CD8-positive, alpha-beta memory T cell (primary cell): Measurements from ENCODE around the gene AGBL4. TPM values are rescaled to one million over a fixed set of nuclear protein-coding genes. Genes with fewer than 3 reads are reported as not detected.
"Not testable (repeated sequence)": the region's sequence is repeated elsewhere in the genome, so short reads cannot be mapped to it uniquely, and the experiment has no call there.

ENCODE experiments used
- CTCF ChIA-PET: fragments of 350-600 bp; sonication (Branson Sonifier 250); formaldehyde crosslinking; loops from one replicate; lab custom pipeline; 2021; ENCODE audit warnings: antibody characterized with exemption; lab: Charles Lee
- POLR2A ChIA-PET: fragments of 350-600 bp; sonication (Branson Sonifier 250); formaldehyde crosslinking; loops from one replicate; lab custom pipeline; 2021; ENCODE audit warnings: antibody characterized with exemption; lab: Charles Lee
- DNase-seq, 5 donors: peaks; one replicate each; pipeline versions ENCODE4 v3.0.0 to v3.0.0-alpha.2; 2020 to 2022; ENCODE audit warnings: mixed read lengths in 1 of 5
- H3K27ac ChIP-seq: one replicate; pipeline ENCODE4 v1.7.0; 2013; ENCODE audit warnings: low read depth, mild to moderate bottlenecking, low read length, moderate library complexity
- H3K27me3 ChIP-seq: 2 replicates; pipeline ENCODE4 v1.7.0; 2013; ENCODE audit warnings: low read length, mild to moderate bottlenecking; ENCODE audit not compliant: insufficient read depth, poor library complexity, severe bottlenecking
- H3K36me3 ChIP-seq: 2 replicates; pipeline ENCODE4 v1.7.0; 2013; ENCODE audit warnings: mild to moderate bottlenecking, low read length, moderate library complexity; ENCODE audit not compliant: insufficient read depth
- H3K4me1 ChIP-seq: 2 replicates; pipeline ENCODE4 v1.7.0; 2013; ENCODE audit warnings: mild to moderate bottlenecking, low read length, moderate library complexity; ENCODE audit not compliant: insufficient read depth
- H3K4me3 ChIP-seq: 2 replicates; pipeline ENCODE4 v1.7.0; 2013; ENCODE audit warnings: mild to moderate bottlenecking, low read length
- H3K9me3 ChIP-seq: 2 replicates; pipeline ENCODE4 v1.7.0; 2013; ENCODE audit warnings: mild to moderate bottlenecking, low read length
- H3K27ac Mint-ChIP-seq, 8 donors: one replicate each; pipeline ENCODE4 v1.8.0; 2020 to 2021; ENCODE audit warnings: mixed read lengths in 8 of 8, mild to moderate bottlenecking in 6 of 8, inconsistent platforms in 3 of 8, moderate library complexity in 3 of 8
- H3K27me3 Mint-ChIP-seq, 2 donors: one replicate each; pipeline ENCODE4 v1.8.0; 2020 to 2021; ENCODE audit warnings: mixed read lengths in 2 of 2, mild to moderate bottlenecking in 1 of 2, moderate library complexity in 1 of 2
- H3K36me3 Mint-ChIP-seq, 3 donors: one replicate each; pipeline ENCODE4 v1.8.0; 2020 to 2021; ENCODE audit warnings: mixed read lengths in 3 of 3, inconsistent platforms in 1 of 3, mild to moderate bottlenecking in 1 of 3
- H3K4me1 Mint-ChIP-seq, 3 donors: one replicate each; pipeline ENCODE4 v1.8.0; 2020 to 2021; ENCODE audit warnings: mixed read lengths in 3 of 3, inconsistent platforms in 1 of 3, mild to moderate bottlenecking in 1 of 3
- H3K4me3 Mint-ChIP-seq, 7 donors: one replicate each; pipeline ENCODE4 v1.8.0; 2020 to 2021; ENCODE audit warnings: mixed read lengths in 7 of 7, mild to moderate bottlenecking in 6 of 7, moderate library complexity in 4 of 7, inconsistent platforms in 2 of 7
- H3K9me3 Mint-ChIP-seq, 5 donors: one replicate each; pipeline ENCODE4 v1.8.0; 2020 to 2022; ENCODE audit warnings: mixed read lengths in 5 of 5, mild to moderate bottlenecking in 3 of 5, moderate library complexity in 2 of 5, inconsistent platforms in 1 of 5
- polyA plus RNA-seq: library from polyadenylated mRNA; unstranded; fragments of 300-500 nt; fragmentation: Illumina TruSeq; gene quantifications from one replicate; pipeline ENCODE4 v1.2.3, GENCODE V29; 2021
- total RNA-seq, 2 experiments: library from RNA; stranded (reverse); gene quantifications; one replicate each; pipeline ENCODE4 v1.2.3, GENCODE V29; 2021

Gene AGBL4
- total and polyA plus RNA-seq, 3 experiments from 2014 or later = 0.22 TPM; not detected in 2

DNA sequence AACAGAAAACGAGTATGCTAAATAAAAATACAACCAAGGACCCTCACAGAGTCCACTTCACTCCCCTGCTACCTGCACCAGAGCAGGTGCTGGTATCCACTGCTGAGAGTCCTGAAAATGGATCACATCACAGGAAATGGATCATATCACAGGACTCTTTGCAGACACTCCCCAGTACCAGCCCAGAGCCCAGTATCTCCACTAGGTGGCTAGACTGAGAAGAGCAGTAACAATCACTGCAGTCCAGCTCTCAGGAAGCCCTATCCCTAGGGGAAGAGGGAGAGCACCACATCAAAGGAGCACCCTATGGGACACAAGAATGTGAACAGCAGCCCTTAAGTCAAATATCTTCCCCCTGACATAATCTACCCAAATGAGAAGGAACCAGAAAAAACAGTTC, 28.0 kb downstream of the AGBL4 start:
- no peak overlapping the region for H3K4me3 ChIP-seq
- no peaks in the 10 kb centered on the region for H3K36me3 ChIP-seq
- Mint-ChIP-seq H3K9me3 (peaks cover 11 to 24% (median 21%) of the 10 kb centered on the region in 5 donors), H3K27me3 (peaks cover 4 to 14% of the 10 kb centered on the region in 2 donors), H3K4me1 (no peaks in the 10 kb centered on the region), H3K36me3 (no peaks in the 10 kb centered on the region), H3K4me3 (no peak overlapping the region), H3K27ac (no peak overlapping the region)
- peaks cover 5% of the 10 kb centered on the region for H3K9me3 ChIP-seq
- no peaks in the 10 kb centered on the region for H3K4me1 ChIP-seq
- H3K27me3 ChIP-seq = no peaks in the 10 kb centered on the region
- ChIA-PET CTCF (no interaction called here), POLR2A (no interaction called here)
- no peak for DNase-seq
- no peak overlapping the region for H3K27ac ChIP-seq

DNA sequence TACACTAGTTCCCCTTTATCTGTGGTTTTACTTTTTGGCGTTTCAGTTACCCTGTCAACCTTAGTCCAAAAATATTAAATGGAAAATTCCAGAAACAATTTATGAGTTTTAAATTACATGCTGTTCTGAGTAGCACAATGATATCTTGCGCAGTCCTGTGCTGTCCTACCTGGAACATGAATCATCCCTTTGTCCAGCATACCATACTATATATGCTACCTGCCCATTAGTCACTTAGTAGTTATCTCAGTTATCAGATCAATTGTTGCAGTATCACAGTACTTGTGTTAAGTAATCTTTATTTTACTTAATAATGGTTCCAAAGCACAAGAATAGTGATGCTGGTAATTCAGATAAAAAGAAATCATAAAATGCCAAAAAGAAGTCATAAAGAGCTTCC, 52.7 kb downstream of the AGBL4 start:
- H3K4me3 Mint-ChIP-seq = no peak overlapping the region
- no peak for DNase-seq

DNA sequence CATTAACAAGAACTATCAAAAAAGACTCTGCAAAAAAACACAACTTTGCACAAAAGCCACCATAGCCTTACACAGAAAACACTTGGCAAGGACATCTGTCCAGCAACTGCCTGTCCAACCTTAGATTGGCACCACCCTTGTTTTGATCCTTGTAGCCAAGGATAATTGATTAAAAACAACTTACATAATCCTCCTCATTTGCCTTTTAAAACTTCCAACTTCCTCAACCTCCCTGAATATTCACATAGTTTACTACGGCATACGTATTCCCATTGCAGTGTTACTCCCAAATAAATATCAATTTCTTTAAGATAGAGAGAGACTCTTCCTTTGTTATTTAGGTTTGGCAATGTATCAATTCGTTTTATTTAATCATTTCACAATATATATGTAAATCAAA, 72.4 kb downstream of the AGBL4 start:
- H3K27me3 Mint-ChIP-seq = no peaks in the 10 kb centered on the region
- no peaks in the 10 kb centered on the region for H3K4me1 Mint-ChIP-seq
- H3K9me3 Mint-ChIP-seq = peaks cover 0 to 3% (median 0%) of the 10 kb centered on the region in 5 donors
- no peaks in the 10 kb centered on the region for H3K36me3 ChIP-seq
- no peak overlapping the region for H3K4me3 ChIP-seq
- no peaks in the 10 kb centered on the region for H3K36me3 Mint-ChIP-seq
- H3K4me1 ChIP-seq = no peaks in the 10 kb centered on the region
- no peaks in the 10 kb centered on the region for H3K9me3 ChIP-seq
- ChIA-PET CTCF (no interaction called here), POLR2A (no interaction called here)
- no peak overlapping the region for H3K4me3 Mint-ChIP-seq
- H3K27ac ChIP-seq = no peak overlapping the region
- no peaks in the 10 kb centered on the region for H3K27me3 ChIP-seq
- H3K27ac Mint-ChIP-seq = no peak overlapping the region
- no peak for DNase-seq

More for the DNA sequence above, 52.7 kb downstream of the AGBL4 start:
- ChIA-PET POLR2A (no interaction called here), CTCF (interaction anchor here (1.3 kb wide), 1 partner anchor 11 kb away, joined by 3 read pairs; no protein-coding TSS in a partner anchor)
- Histone ChIP-seq H3K27me3 (no peaks in the 10 kb centered on the region), H3K36me3 (no peaks in the 10 kb centered on the region), H3K27ac (no peak overlapping the region), H3K4me1 (no peaks in the 10 kb centered on the region), H3K4me3 (no peak overlapping the region), H3K9me3 (no peaks in the 10 kb centered on the region)
- Mint-ChIP-seq H3K36me3 (no peaks in the 10 kb centered on the region), H3K9me3 (peaks cover 0 to 6% (median 0%) of the 10 kb centered on the region in 5 donors), H3K27me3 (no peaks in the 10 kb centered on the region), H3K4me1 (no peaks in the 10 kb centered on the region), H3K27ac (no peak overlapping the region)

DNA sequence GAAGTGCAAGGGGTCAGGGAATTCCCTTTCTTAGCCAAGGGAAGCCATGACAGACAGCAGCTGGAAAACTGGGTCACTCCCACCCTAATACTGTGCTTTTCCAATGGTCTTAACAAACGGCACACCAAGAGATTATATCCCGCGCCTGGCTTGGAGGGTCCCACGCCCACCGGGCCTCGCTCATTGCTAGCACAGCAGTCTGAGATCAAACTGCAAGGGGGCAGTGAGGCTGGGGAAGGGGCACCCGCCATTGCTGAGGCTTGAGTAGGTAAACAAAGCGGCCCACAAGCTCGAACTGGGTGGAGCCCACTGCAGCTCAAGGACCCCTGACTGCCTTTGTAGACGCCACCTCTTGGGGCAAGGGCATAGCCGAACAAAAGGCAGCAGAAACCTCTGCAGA, 108.5 kb downstream of the AGBL4 start:
- H3K9me3 Mint-ChIP-seq = peaks cover 0 to 14% (median 6%) of the 10 kb centered on the region in 5 donors
- H3K9me3 ChIP-seq, H3K27ac Mint-ChIP-seq, H3K4me3 ChIP-seq, H3K27ac ChIP-seq, H3K4me1 ChIP-seq, H3K36me3 Mint-ChIP-seq, DNase-seq, H3K27me3 ChIP-seq, CTCF ChIA-PET, H3K27me3 Mint-ChIP-seq, H3K4me1 Mint-ChIP-seq, POLR2A ChIA-PET, H3K4me3 Mint-ChIP-seq, H3K36me3 ChIP-seq: not testable (repeated sequence)

DNA sequence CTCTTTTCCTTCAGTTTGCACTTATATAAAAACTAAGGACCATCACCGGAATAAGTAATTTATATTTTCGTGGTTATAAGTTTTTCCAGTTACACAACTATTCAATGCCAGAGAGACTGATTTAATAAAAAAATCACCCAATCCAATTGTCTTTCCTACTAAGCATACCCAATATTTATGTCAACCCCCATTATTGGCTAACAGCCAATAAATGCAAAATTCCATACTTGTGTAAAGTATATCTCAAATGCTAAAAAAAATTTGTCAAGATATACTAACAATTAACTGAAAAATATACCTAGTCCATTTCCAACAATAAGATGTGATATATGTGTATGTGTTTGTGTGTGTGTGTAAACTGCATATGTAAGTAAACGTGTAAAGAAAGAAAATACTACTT, 117.4 kb downstream of the AGBL4 start:
- no peaks in the 10 kb centered on the region for H3K4me1 ChIP-seq
- H3K36me3 Mint-ChIP-seq = no peaks in the 10 kb centered on the region
- H3K4me1 Mint-ChIP-seq = no peaks in the 10 kb centered on the region
- H3K36me3 ChIP-seq = no peaks in the 10 kb centered on the region
- no peak overlapping the region for H3K27ac Mint-ChIP-seq
- CTCF ChIA-PET = no interaction called here
- H3K4me3 ChIP-seq = no peak overlapping the region
- POLR2A ChIA-PET = no interaction called here
- no peak for DNase-seq
- no peaks in the 10 kb centered on the region for H3K27me3 Mint-ChIP-seq
- H3K27me3 ChIP-seq = no peaks in the 10 kb centered on the region
- H3K4me3 Mint-ChIP-seq = no peak overlapping the region
- no peak overlapping the region for H3K27ac ChIP-seq
- no peaks in the 10 kb centered on the region for H3K9me3 Mint-ChIP-seq
- no peaks in the 10 kb centered on the region for H3K9me3 ChIP-seq

DNA sequence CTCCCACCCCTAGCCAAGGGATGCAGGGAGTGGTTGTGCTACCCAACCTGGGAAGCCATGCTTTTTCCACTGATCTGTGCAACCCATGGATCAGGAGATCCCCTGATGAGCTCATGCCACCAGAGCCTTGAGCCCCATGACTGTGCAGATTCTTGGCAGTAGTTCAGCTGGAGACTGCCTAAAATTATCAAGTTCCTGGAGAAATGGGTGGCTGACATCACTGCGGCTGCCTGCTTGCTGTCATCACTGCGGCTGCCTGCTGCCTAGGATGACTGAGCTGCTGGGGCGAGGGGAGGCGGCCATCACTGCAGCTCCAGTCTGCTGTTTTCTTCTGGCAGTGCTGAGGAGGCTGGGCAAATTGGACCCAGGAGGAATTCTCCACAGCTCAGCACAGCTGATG, 159.2 kb downstream of the AGBL4 start:
- Mint-ChIP-seq H3K27me3 (no peaks in the 10 kb centered on the region), H3K27ac (no peak overlapping the region), H3K9me3 (peaks cover 2 to 9% (median 6%) of the 10 kb centered on the region in 5 donors), H3K4me3 (no peak overlapping the region), H3K36me3 (no peaks in the 10 kb centered on the region), H3K4me1 (no peaks in the 10 kb centered on the region)
- Histone ChIP-seq H3K4me1 (no peaks in the 10 kb centered on the region), H3K36me3 (no peaks in the 10 kb centered on the region), H3K27ac (no peak overlapping the region), H3K27me3 (no peaks in the 10 kb centered on the region), H3K4me3 (no peak overlapping the region), H3K9me3 (no peaks in the 10 kb centered on the region)
- ChIA-PET CTCF (no interaction called here), POLR2A (no interaction called here)
- no peak for DNase-seq

DNA sequence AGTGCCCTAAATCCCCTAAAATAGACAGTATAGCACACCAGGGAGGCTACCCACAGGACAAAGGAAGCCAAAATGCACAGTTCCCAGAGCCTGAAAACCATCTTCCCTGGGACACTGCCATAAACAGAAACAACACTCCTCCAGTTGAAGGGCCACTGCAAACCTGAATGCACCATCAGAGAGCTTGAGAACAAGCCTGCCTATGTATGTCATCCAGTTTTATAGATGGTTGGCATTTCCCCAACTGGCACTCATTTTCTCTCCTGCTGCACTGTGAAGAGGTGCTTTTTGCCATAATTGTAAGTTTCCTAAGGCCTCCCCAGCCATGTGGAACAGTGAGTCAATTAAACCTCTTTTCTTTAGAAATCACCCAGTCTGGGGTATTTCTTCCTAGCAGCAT, 169.0 kb downstream of the AGBL4 start:
- peaks cover 2 to 3% of the 10 kb centered on the region in 2 donors for H3K27me3 Mint-ChIP-seq
- POLR2A ChIA-PET = no interaction called here
- H3K36me3 Mint-ChIP-seq = no peaks in the 10 kb centered on the region
- Histone ChIP-seq H3K36me3 (no peaks in the 10 kb centered on the region), H3K27ac (no peak overlapping the region), H3K27me3 (no peaks in the 10 kb centered on the region), H3K9me3 (no peaks in the 10 kb centered on the region), H3K4me1 (no peaks in the 10 kb centered on the region), H3K4me3 (no peak overlapping the region)
- no peak for DNase-seq
- no peak overlapping the region for H3K4me3 Mint-ChIP-seq
- H3K4me1 Mint-ChIP-seq = no peaks in the 10 kb centered on the region
- CTCF ChIA-PET = no interaction called here
- H3K27ac Mint-ChIP-seq = no peak overlapping the region
- H3K9me3 Mint-ChIP-seq = peaks cover 0 to 4% (median 0%) of the 10 kb centered on the region in 5 donors

DNA sequence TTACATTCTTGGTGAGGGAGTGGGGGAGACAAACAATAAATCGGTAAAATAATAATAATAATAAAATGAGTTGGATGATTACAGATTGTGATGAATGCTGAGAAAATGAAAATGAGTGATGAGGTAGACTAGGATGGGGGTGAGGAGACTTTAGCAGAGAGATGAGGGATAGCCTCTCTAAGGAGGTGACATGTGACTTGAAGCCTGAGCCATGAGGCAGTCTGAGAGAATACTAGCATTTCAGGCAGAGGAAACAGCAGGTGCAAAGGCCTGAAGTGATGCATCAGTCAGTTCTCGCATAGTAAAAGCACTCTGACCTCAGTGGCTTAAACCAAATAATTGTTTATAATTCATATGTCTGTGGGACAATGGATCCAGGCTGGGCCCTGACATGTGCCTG, 181.2 kb downstream of the AGBL4 start:
- ChIA-PET CTCF (no interaction called here), POLR2A (no interaction called here)
- Mint-ChIP-seq H3K27me3 (peaks cover 0 to 2% of the 10 kb centered on the region in 2 donors), H3K4me1 (no peaks in the 10 kb centered on the region), H3K4me3 (no peak overlapping the region), H3K36me3 (no peaks in the 10 kb centered on the region), H3K27ac (no peak overlapping the region), H3K9me3 (peaks cover 23 to 44% (median 30%) of the 10 kb centered on the region in 5 donors)
- Histone ChIP-seq H3K27ac (no peak overlapping the region), H3K4me1 (no peaks in the 10 kb centered on the region), H3K9me3 (no peaks in the 10 kb centered on the region), H3K4me3 (no peak overlapping the region), H3K36me3 (no peaks in the 10 kb centered on the region), H3K27me3 (no peaks in the 10 kb centered on the region)
- DNase-seq = no peak

DNA sequence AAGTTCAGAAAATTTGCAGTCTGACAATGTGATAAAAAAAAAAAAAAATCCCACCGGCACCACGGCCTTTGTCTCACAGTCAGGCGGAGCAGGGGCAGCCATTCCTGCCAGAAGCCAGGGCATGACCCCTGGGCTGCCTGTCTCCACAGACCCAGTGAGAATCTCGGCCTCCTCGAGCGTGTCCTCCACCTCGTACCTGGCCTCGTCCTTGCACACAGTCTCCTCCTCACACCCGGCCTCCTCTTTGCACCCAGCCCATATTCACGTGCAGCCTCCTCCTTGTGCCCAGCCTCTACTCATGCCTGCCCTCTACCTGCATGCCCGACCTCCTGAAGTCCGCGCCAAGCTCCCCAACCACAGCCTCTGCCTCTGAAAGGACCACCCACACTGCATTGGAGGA, 182.0 kb downstream of the AGBL4 start:
- Histone ChIP-seq H3K27me3 (no peaks in the 10 kb centered on the region), H3K4me1 (no peaks in the 10 kb centered on the region), H3K36me3 (no peaks in the 10 kb centered on the region), H3K27ac (no peak overlapping the region), H3K4me3 (no peak overlapping the region), H3K9me3 (no peaks in the 10 kb centered on the region)
- H3K27ac Mint-ChIP-seq = no peak overlapping the region
- peak overlapping the region in 1 of 7 donors; percentile 58 for H3K4me3 Mint-ChIP-seq
- no peaks in the 10 kb centered on the region for H3K36me3 Mint-ChIP-seq
- ChIA-PET CTCF (no interaction called here), POLR2A (no interaction called here)
- peaks cover 0 to 2% of the 10 kb centered on the region in 2 donors for H3K27me3 Mint-ChIP-seq
- no peak for DNase-seq
- no peaks in the 10 kb centered on the region for H3K4me1 Mint-ChIP-seq
- H3K9me3 Mint-ChIP-seq = peaks cover 20 to 44% (median 29%) of the 10 kb centered on the region in 5 donors
